ENCODE measurements around the gene KATNA1. TPM values are rescaled to one million over a fixed set of nuclear protein-coding genes. Genes with fewer than 3 reads are reported as not detected.

KATNA1 gene
- polyA plus RNA-seq, 1 of the 3 experiments (the other 2 are of a cell fraction), result 13.2 TPM

DNA sequence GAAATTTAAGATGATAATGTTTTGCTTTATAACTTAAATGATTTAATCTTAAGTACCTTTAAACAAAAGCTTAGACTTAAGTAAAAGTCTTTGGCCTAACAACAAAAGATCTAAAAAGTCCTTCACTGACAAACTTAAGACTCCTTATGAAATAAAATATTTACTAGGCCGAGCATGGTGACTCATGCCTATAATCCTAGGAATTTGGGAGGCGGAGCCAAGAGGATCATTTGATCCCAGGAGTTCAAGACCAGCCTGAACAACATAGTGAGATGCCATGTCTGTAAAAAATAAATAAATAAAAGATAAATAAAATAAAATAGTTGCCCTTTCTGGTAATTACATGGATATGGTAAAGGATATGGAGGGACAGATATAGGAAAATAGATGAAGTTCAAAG, 12.4 kb downstream of the KATNA1 start:
- no peak overlapping the region for H3K4me2 ChIP-seq
- ChIA-PET POLR2A (no interaction called here), CTCF (no interaction called here)
- no peaks in the 10 kb centered on the region for H3K27me3 ChIP-seq (ENCODE audit: insufficient read depth)
- H3K9me2 ChIP-seq, result no peaks in the 10 kb centered on the region
- H3K79me2 ChIP-seq (ENCODE audit: insufficient read depth), result peaks cover 37% of the 10 kb centered on the region; the same call in 1 of the 2 replicates
- H4K20me1 ChIP-seq (ENCODE audit: insufficient read depth), result no peaks in the 10 kb centered on the region
- TF ChIP-seq ELF1 (IDR thresholded peaks at IDR 0.05) (no peak), FOSL2 (IDR thresholded peaks at IDR 0.05; ENCODE audit: borderline replicate concordance, low read depth) (peak; percentile 56; the same call in 1 of the 2 replicates), JUND (IDR thresholded peaks at IDR 0.05) (0 out of 2 replicates have a peak, but pooled peaks have one; percentile 7), YY1 (IDR thresholded peaks at IDR 0.05; ENCODE audit: low read depth) (no peak), RXRA (IDR thresholded peaks at IDR 0.05; ENCODE audit: borderline replicate concordance, low read depth) (no peak)
- TF ChIP-seq, protein P1, sequence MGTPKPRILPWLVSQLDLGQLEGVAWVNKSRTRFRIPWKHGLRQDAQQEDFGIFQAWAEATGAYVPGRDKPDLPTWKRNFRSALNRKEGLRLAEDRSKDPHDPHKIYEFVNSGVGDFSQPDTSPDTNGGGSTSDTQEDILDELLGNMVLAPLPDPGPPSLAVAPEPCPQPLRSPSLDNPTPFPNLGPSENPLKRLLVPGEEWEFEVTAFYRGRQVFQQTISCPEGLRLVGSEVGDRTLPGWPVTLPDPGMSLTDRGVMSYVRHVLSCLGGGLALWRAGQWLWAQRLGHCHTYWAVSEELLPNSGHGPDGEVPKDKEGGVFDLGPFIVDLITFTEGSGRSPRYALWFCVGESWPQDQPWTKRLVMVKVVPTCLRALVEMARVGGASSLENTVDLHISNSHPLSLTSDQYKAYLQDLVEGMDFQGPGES (IDR thresholded peaks at IDR 0.05; ENCODE audit: low read depth, low read length), result no peak
- H3K4me3 ChIP-seq (ENCODE audit: low read depth in 2 of 2, low read length in 1 of 2), result no peak overlapping the region
- no peak overlapping the region for H3K9ac ChIP-seq
- peaks cover 5% of the 10 kb centered on the region for H3F3A ChIP-seq (replicated peaks; ENCODE audit: insufficient read depth)
- H3K27ac ChIP-seq (ENCODE audit: low read depth in 2 of 2, low read length in 1 of 2), result no peak overlapping the region
- no peak for DNase-seq
- H3K36me3 ChIP-seq (replicated peaks in 1 of 2; ENCODE audit: control insufficient read depth in 1 of 2, insufficient read depth in 2 of 2, low read length in 1 of 2), result peaks cover 4 to 6% of the 10 kb centered on the region in 2 experiments
- no peak overlapping the region for H2AFZ ChIP-seq (ENCODE audit: low read depth)
- no peaks in the 10 kb centered on the region for H3K9me3 ChIP-seq
- no peaks in the 10 kb centered on the region for H3K4me1 ChIP-seq (ENCODE audit: control insufficient read depth in 1 of 2, insufficient read depth in 2 of 2, low read depth in 1 of 2, low read length in 1 of 2)
- 51% methylated on average over 2 of the region's 2 CpGs for WGBS (ENCODE audit: low lambda C conversion rate)

DNA sequence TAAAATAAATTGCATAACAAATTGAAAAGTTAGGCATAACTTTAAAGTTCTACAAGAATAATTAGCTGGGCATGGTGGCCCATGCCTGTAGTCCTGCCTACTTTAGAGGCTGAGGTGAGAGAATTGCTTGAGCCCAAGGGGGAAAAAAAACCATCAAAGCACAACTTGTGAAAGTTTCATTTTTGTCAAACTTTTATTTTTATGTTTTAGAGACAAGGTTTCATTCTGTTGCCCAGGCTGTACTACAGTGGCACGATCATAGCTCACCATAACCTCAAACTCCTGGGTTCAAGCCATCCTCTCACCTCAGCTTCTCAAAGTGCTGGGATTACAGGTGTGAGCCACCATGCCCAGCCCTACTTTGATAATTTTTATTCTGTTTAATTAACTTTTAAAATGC, 14.2 kb downstream of the KATNA1 start:
- TF ChIP-seq NRF1 (IDR thresholded peaks at IDR 0.05; ENCODE audit: low read depth, low read length) (no peak), FOXM1 (IDR thresholded peaks at IDR 0.05; ENCODE audit: low read depth) (no peak), YY1 (IDR thresholded peaks at IDR 0.05; ENCODE audit: low read depth) (no peak), EZH2phosphoT487 (IDR thresholded peaks at IDR 0.05; ENCODE audit: borderline replicate concordance, low read depth) (no peak), RXRA (IDR thresholded peaks at IDR 0.05; ENCODE audit: borderline replicate concordance, low read depth) (no peak), JUND (IDR thresholded peaks at IDR 0.05) (no peak), RCOR1 (IDR thresholded peaks at IDR 0.05; ENCODE audit: low read length) (no peak), FOSL2 (IDR thresholded peaks at IDR 0.05; ENCODE audit: borderline replicate concordance, low read depth) (no peak), CHD2 (IDR thresholded peaks at IDR 0.05; ENCODE audit: low read length, partially characterized antibody) (no peak), GATA2 (CRISPR knock-in tag; IDR thresholded peaks at IDR 0.05) (no peak), GABPA (IDR thresholded peaks at IDR 0.05; ENCODE audit: low read depth) (no peak), SIN3A (IDR thresholded peaks at IDR 0.05; ENCODE audit: borderline replicate concordance, low read depth, low read length) (no peak)
- TF ChIP-seq, protein P2, sequence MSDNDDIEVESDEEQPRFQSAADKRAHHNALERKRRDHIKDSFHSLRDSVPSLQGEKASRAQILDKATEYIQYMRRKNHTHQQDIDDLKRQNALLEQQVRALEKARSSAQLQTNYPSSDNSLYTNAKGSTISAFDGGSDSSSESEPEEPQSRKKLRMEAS (IDR thresholded peaks at IDR 0.05; ENCODE audit: low read depth), result no peak
- TF ChIP-seq, protein P3, sequence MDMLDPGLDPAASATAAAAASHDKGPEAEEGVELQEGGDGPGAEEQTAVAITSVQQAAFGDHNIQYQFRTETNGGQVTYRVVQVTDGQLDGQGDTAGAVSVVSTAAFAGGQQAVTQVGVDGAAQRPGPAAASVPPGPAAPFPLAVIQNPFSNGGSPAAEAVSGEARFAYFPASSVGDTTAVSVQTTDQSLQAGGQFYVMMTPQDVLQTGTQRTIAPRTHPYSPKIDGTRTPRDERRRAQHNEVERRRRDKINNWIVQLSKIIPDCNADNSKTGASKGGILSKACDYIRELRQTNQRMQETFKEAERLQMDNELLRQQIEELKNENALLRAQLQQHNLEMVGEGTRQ (IDR thresholded peaks at IDR 0.05; ENCODE audit: borderline replicate concordance, low read depth, low read length), result no peak
- no peak overlapping the region for H3K4me3 ChIP-seq (ENCODE audit: low read depth in 2 of 2, low read length in 1 of 2)
- no peak overlapping the region for H3K27ac ChIP-seq (ENCODE audit: low read depth in 2 of 2, low read length in 1 of 2)
- H3K9me3 ChIP-seq, result no peaks in the 10 kb centered on the region
- H3F3A ChIP-seq (replicated peaks; ENCODE audit: insufficient read depth), result peaks cover 5% of the 10 kb centered on the region
- no peaks in the 10 kb centered on the region for H3K4me1 ChIP-seq (ENCODE audit: control insufficient read depth in 1 of 2, insufficient read depth in 2 of 2, low read depth in 1 of 2, low read length in 1 of 2)
- H2AFZ ChIP-seq (ENCODE audit: low read depth), result no peak overlapping the region
- peaks cover 22% of the 10 kb centered on the region; the same call in 1 of the 2 replicates for H3K79me2 ChIP-seq (ENCODE audit: insufficient read depth)
- no peaks in the 10 kb centered on the region for H4K20me1 ChIP-seq (ENCODE audit: insufficient read depth)
- peaks cover 4 to 6% of the 10 kb centered on the region in 2 experiments for H3K36me3 ChIP-seq (replicated peaks in 1 of 2; ENCODE audit: control insufficient read depth in 1 of 2, insufficient read depth in 2 of 2, low read length in 1 of 2)
- H3K9me2 ChIP-seq, result no peaks in the 10 kb centered on the region
- POLR2A ChIA-PET, result no interaction called here
- 92% methylated on average over 1 of the region's 1 CpG for WGBS (ENCODE audit: low lambda C conversion rate)
- H3K27me3 ChIP-seq (ENCODE audit: insufficient read depth), result no peaks in the 10 kb centered on the region
- H3K4me2 ChIP-seq, result no peak overlapping the region
- CTCF ChIA-PET, result no interaction called here
- H3K9ac ChIP-seq, result no peak overlapping the region
- no peak for DNase-seq
